ENCODE data around the gene B3GNT3.

GRCh38 chr19:17854061-17854460, 59.1 kb downstream of the B3GNT3 start:
- TF ChIP-seq CTCF (IDR thresholded peaks at IDR 0.05) (no peak), POLR2A (IDR thresholded peaks at IDR 0.05) (no peak)
